ENCODE measurements around the gene HINT1. TPM values are rescaled to one million over a fixed set of nuclear protein-coding genes. Genes with fewer than 3 reads are reported as not detected.
A peak's percentile ranks its signal among the peaks of the same experiment; 100 is the strongest.

The HINT1 gene
- total and polyA plus RNA-seq, 9 of the 15 experiments (the other 6 are each of a cell fraction or from before 2014, with no cell fraction given): 296 to 1,027 (median 500) TPM

- Histone ChIP-seq H3K79me2 (ENCODE audit: control insufficient read depth, insufficient read depth, low read length) (peaks cover 41% of the 10 kb centered on the region), H3K4me2 (ENCODE audit: insufficient read depth, low read length) (peak overlapping the region; percentile 98), H3K4me1 (replicated peaks in 1 of 2; ENCODE audit: control insufficient read depth in 2 of 2, insufficient read depth in 2 of 2, low read length in 2 of 2) (peaks cover 11 to 28% of the 10 kb centered on the region in 2 experiments), H3K9me3 (replicated peaks; ENCODE audit: control insufficient read depth, insufficient read depth, low read depth, low read length) (no peaks in the 10 kb centered on the region), H2AFZ (ENCODE audit: low read depth, low read length) (peak overlapping the region; percentile 54), H3K27ac (ENCODE audit: extremely low read depth, low read depth, low read length) (peak overlapping the region; percentile 54), H3K9me1 (ENCODE audit: control insufficient read depth, insufficient read depth, low read length) (no peaks in the 10 kb centered on the region), H4K20me1 (replicated peaks; ENCODE audit: control insufficient read depth, insufficient read depth, low read length) (no peaks in the 10 kb centered on the region), H3K27me3 (ENCODE audit: control insufficient read depth in 2 of 2, insufficient read depth in 2 of 2, low read length in 2 of 2) (no peaks in the 10 kb centered on the region), H3K4me3 (peak overlapping the region; percentile 52), H3K9ac (ENCODE audit: insufficient read depth in 1 of 2, low read depth in 2 of 2, low read length in 2 of 2) (peak overlapping the region; percentile 72 to 90), H3K36me3 (ENCODE audit: control insufficient read depth, insufficient read depth, low read length) (peaks cover 12% of the 10 kb centered on the region)
- ATAC-seq: peak; percentile 3; the same call in 2 of the 3 replicates
- DNase-seq (ENCODE audit: extremely low read depth in 1 of 4, low spot score in 3 of 4): peak in 1 of 4 experiments; percentile 33
- BruUV-seq (replicated peaks): TSS peak; percentile 71
- CTCF ChIA-PET (ENCODE audit: low intra/inter-chr PET ratio): no interaction called here
- FAIRE-seq: no peak
- POLR2A ChIA-PET: no interaction called here
- in situ Hi-C loops (cut with MboI): no loop called here
- under 1% methylated on average over 11 of the region's 11 CpGs for WGBS (ENCODE audit: insufficient coverage, low coverage, missing lambda C conversion rate)
- intact Hi-C loops (cut with micrococcal nuclease): loop anchor here (2.0 kb wide), 1 partner anchor 93 kb away; the partner anchor contains the start of gene CDC42SE2
- TF ChIP-seq HIVEP1 (CRISPR knock-in tag; IDR thresholded peaks at IDR 0.05) (no peak), ZFX (CRISPR knock-in tag; IDR thresholded peaks at IDR 0.05) (0 out of 2 replicates have a peak, but pooled peaks have one; percentile 8), ARHGAP35 (IDR thresholded peaks at IDR 0.05; ENCODE audit: partially characterized antibody) (no peak), DIDO1 (tag; IDR thresholded peaks at IDR 0.05; ENCODE audit: low read depth) (0 out of 2 replicates have a peak, but pooled peaks have one; percentile 5), MCM5 (IDR thresholded peaks at IDR 0.05; ENCODE audit: low read depth) (no peak), LEF1 (IDR thresholded peaks at IDR 0.05) (peak; percentile 13; the same call in 1 of the 2 replicates), CEBPB (tag; IDR thresholded peaks at IDR 0.05) (no peak), CHD1 (IDR thresholded peaks at IDR 0.05; ENCODE audit: low read length) (peak; percentile 49), SAP30 (IDR thresholded peaks at IDR 0.05; ENCODE audit: borderline replicate concordance, insufficient read depth, low read depth, low read length, poor library complexity, severe bottlenecking) (peak; percentile 55), MIER1 (IDR thresholded peaks at IDR 0.05; ENCODE audit: low read depth) (0 out of 2 replicates have a peak, but pooled peaks have one; percentile 1), DPF2 (IDR thresholded peaks at IDR 0.05) (0 out of 2 replicates have a peak, but pooled peaks have one; percentile 16), MNT (conservative IDR thresholded peaks at IDR 0.05) (peak in 1 of 2 experiments; percentile 62; a peak in 1 of 4 replicates), DACH1 (IDR thresholded peaks at IDR 0.05; ENCODE audit: partially characterized antibody) (no peak), ZNF431 (CRISPR knock-in tag; IDR thresholded peaks at IDR 0.05) (no peak), SIX5 (IDR thresholded peaks at IDR 0.05; ENCODE audit: borderline replicate concordance in 1 of 2, insufficient read depth in 1 of 2, low read depth in 1 of 2, low read length in 2 of 2) (peak in 1 of 2 experiments; percentile 6; a peak in 1 of 4 replicates)
- TF ChIP-seq, protein P1, sequence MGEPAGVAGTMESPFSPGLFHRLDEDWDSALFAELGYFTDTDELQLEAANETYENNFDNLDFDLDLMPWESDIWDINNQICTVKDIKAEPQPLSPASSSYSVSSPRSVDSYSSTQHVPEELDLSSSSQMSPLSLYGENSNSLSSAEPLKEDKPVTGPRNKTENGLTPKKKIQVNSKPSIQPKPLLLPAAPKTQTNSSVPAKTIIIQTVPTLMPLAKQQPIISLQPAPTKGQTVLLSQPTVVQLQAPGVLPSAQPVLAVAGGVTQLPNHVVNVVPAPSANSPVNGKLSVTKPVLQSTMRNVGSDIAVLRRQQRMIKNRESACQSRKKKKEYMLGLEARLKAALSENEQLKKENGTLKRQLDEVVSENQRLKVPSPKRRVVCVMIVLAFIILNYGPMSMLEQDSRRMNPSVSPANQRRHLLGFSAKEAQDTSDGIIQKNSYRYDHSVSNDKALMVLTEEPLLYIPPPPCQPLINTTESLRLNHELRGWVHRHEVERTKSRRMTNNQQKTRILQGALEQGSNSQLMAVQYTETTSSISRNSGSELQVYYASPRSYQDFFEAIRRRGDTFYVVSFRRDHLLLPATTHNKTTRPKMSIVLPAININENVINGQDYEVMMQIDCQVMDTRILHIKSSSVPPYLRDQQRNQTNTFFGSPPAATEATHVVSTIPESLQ (CRISPR knock-in tag; IDR thresholded peaks at IDR 0.05): 0 out of 2 replicates have a peak, but pooled peaks have one; percentile 14
- TF ChIP-seq, protein P2, sequence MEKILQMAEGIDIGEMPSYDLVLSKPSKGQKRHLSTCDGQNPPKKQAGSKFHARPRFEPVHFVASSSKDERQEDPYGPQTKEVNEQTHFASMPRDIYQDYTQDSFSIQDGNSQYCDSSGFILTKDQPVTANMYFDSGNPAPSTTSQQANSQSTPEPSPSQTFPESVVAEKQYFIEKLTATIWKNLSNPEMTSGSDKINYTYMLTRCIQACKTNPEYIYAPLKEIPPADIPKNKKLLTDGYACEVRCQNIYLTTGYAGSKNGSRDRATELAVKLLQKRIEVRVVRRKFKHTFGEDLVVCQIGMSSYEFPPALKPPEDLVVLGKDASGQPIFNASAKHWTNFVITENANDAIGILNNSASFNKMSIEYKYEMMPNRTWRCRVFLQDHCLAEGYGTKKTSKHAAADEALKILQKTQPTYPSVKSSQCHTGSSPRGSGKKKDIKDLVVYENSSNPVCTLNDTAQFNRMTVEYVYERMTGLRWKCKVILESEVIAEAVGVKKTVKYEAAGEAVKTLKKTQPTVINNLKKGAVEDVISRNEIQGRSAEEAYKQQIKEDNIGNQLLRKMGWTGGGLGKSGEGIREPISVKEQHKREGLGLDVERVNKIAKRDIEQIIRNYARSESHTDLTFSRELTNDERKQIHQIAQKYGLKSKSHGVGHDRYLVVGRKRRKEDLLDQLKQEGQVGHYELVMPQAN (IDR thresholded peaks at IDR 0.05; ENCODE audit: borderline replicate concordance): 0 out of 2 replicates have a peak, but pooled peaks have one; percentile 46
Measured at GRCh38 chr5:131171276-131171810, 6.3 kb upstream of the HINT1 start.

All from K562 (cell line).